Fibroblast of skin of left biceps (primary cell): ENCODE data around the gene DMD.
"Not testable (repeated sequence)": the region's sequence is repeated elsewhere in the genome, so short reads cannot be mapped to it uniquely, and the experiment has no call there.

Experiments used
- DNase-seq, 2 experiments: peaks; one replicate each; pipeline ENCODE4 v3.0.0-alpha.2; 2013; ENCODE audit warnings: low read depth in 2 of 2

DMD gene

GRCh38 chrX:32852203-32852602 is 359.1 kb downstream of the DMD start:
- no peak for DNase-seq

- DNase-seq: no peak
Measured at GRCh38 chrX:32851556-32851955, 359.8 kb downstream of the DMD start.

- DNase-seq: no peak
Measured at GRCh38 chrX:32847921-32848320, 363.4 kb downstream of the DMD start.

- no peak for DNase-seq
Measured at GRCh38 chrX:32842053-32842452, 369.3 kb downstream of the DMD start.

GRCh38 chrX:32839781-32840180 is 371.6 kb downstream of the DMD start:
- no peak for DNase-seq

GRCh38 chrX:32825009-32825408 is 386.3 kb downstream of the DMD start:
- DNase-seq: no peak

GRCh38 chrX:32804034-32804433 is 407.3 kb downstream of the DMD start:
- no peak for DNase-seq

- DNase-seq: no peak
Measured at GRCh38 chrX:32798990-32799389, 412.4 kb downstream of the DMD start.

- DNase-seq: no peak
Measured at GRCh38 chrX:32788936-32789335, 422.4 kb downstream of the DMD start.

- no peak for DNase-seq
Measured at GRCh38 chrX:32780109-32780508, 431.2 kb downstream of the DMD start.

GRCh38 chrX:32778965-32779364 is 432.4 kb downstream of the DMD start:
- DNase-seq: no peak

GRCh38 chrX:32774966-32775365 is 436.4 kb downstream of the DMD start:
- DNase-seq: no peak

- DNase-seq: no peak
Measured at GRCh38 chrX:32749070-32749469, 462.3 kb downstream of the DMD start.

- no peak for DNase-seq
Measured at GRCh38 chrX:32745323-32745722, 466.0 kb downstream of the DMD start.

- DNase-seq: no peak
Measured at GRCh38 chrX:32744921-32745320, 466.4 kb downstream of the DMD start.

GRCh38 chrX:32741910-32742309 is 469.4 kb downstream of the DMD start:
- DNase-seq: no peak

- no peak for DNase-seq
Measured at GRCh38 chrX:32708542-32708941, 502.8 kb downstream of the DMD start.

- not testable (repeated sequence) for DNase-seq
Measured at GRCh38 chrX:32705385-32705784, 506.0 kb downstream of the DMD start.

- DNase-seq: no peak
Measured at GRCh38 chrX:32687379-32687778, 524.0 kb downstream of the DMD start.

- no peak for DNase-seq
Measured at GRCh38 chrX:32678487-32678886, 532.9 kb downstream of the DMD start.

GRCh38 chrX:32673193-32673592 is 538.2 kb downstream of the DMD start:
- DNase-seq: no peak

- DNase-seq: no peak
Measured at GRCh38 chrX:32662516-32662915, 548.8 kb downstream of the DMD start.

- no peak for DNase-seq
Measured at GRCh38 chrX:32644476-32645245, 566.7 kb downstream of the DMD start.

GRCh38 chrX:32642283-32642682 is 569.1 kb downstream of the DMD start:
- no peak for DNase-seq
